HTR-8/SVneo (cell line): ENCODE data around the gene SCUBE3.

Source experiments
- DNase-seq: peaks from one replicate; pipeline ENCODE4 v3.0.0; 2011; ENCODE audit warnings: low spot score, mixed read lengths; ENCODE audit not compliant: insufficient read length
- FAIRE-seq: peaks from 2 replicates; lab custom pipeline; 2011; peaks lifted over from hg19 to GRCh38; lab: Jason Lieb, UNC

The SCUBE3 gene

DNA sequence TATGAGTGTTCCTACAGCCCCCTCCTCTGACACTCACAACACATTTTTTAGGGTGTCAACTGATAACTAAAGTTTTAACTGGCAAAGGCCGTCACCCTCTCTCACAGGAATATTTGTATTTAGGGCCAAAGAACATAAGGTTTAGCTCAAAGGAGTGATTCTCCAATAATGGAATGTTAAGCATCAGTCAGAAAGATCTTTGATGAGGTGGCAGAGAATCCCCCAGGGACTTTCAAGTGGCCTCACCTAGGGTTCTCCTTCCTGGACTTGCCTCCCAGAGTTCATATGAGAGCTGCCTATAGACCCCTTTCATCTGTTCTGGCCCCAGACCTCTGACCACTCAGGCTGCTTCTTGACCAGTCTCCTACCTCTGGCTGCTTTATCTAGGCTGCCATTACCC is 7.4 kb upstream of the SCUBE3 start:
- no peak for DNase-seq
- FAIRE-seq: no peak

DNA sequence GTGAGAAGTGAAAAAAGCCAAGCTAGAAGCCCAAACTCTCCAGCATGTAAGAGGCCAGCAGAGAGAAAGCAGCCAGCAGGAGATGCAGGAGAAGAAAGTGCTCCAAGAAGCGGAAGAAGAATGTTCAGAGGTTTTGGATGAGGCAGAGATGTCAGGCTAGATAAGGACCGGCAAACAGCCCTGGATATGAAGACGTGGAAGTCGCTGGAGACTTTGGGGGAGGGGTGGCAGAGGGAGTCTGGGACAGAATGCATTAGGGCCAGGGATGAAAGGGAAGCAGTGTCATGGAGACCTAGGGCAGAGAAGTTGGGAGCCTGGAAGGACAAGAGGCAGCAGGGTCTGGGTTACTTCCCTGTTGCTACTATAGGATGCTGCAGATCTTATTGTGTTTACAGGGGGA is 5.3 kb upstream of the SCUBE3 start:
- no peak for FAIRE-seq
- no peak for DNase-seq

DNA sequence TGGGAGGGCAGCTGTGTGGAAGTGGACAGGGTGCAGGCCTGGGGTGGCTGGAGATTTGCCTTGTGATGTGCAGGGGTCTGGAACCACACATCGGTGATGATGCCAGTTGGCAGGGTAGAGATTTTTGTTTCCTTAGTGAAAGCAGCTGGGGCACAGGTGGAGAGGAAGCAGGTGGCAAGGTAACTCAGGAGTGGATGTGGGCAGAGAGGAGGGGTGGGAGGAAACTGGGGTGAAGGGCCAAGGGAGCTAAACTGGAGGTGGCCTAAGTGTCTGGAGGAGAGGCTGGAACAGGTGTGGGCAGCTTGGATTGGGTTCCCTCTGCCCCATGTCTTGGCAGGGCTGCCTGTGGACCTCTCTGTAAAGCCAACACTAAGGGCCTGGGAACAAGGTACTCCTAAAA is 4.7 kb upstream of the SCUBE3 start:
- FAIRE-seq: no peak
- DNase-seq: no peak

DNA sequence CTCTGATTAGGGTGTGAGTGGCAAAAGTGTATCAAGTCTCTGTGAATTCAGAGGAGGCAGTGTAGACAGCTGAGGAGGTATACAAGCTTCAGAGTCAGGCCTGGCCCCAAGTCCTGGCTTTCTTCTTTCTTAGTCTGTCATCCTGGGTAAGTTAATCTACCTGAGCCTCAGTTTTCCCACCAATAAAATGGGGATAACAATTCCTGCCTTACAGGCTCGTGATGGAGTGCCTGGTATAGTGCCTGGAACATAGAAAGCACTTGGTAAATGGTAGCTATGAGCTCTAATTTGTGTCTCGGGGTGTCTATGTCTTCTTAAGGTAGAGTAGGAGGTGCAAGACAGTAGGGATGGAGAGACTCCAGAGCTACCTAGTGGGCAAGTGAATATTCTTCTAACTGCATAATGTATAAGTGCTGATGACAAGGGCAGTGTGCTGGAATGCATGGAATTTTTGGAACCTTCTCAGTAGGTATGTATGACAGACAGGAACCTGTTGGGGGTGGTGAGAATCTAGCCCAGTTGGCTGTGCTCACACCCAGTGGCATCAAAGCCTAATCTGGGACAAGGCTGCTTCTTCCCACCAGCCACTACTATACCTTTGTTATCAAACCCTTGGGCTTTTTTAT is 4.0 kb upstream of the SCUBE3 start:
- no peak for DNase-seq
- FAIRE-seq: no peak

DNA sequence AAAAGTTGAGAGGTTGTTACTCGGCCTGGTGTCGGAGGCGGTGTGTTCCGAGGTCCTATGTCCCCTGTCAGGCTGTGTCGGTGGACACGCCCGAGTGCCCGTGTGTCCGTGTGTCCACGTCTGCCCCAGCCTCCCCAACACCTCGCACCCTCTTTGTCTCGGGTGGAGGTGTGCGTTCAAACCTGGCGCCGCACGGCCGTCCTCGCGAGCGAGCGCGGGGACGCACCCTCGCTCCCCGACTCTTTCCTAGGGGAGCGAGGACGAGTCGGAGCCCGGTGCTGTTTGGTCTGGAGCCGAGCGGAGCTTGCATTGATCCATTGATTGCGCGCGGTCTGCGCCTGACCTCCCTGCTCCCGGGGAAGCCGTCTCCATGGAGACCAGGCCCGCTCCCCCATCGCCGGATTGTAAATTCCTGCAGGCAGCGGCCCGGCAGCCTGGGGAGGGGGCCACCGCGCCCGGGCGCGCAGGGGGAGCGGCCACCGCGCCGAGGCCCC is 411 bp upstream of the SCUBE3 start:
- FAIRE-seq: no peak
- DNase-seq: no peak

DNA sequence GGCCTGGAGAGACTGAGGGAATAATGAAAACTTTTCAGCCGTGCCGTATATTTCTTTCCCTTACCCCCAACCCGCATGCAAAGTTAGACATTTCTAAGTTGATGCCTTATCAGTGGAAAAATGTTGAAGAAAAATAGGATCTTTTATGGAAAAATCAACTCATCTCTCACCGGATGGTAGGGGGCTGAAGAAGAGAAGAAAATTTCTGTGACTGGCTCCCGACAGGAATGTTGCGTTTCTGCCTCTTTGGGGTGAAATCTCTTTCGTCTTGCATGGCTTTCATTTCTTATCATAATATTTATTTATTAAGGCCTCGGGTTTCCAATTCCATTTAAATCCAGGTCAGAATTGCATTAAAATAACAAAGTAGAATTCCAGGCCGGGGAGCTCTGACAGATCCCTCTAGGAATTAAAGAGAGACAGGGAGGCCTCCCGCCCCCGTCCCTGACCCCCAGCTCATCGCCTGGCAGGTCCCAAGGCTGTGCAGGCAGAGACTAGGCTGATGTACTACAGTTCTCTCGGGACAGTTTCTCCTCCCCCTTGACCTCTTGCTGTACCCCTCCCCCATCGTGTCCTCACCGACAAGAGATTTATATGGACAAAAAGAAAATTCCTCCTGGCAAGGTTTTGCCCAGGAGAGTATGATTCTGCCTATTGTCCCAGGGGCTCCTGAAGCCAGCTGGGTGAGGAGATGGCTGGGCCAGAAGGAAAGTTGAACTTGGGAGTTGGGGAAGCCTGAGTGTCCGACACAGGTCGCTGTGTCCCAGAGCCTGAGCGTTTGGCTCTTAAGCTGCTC is 1.3 kb downstream of the SCUBE3 start:
- no peak for DNase-seq
- FAIRE-seq: no peak

DNA sequence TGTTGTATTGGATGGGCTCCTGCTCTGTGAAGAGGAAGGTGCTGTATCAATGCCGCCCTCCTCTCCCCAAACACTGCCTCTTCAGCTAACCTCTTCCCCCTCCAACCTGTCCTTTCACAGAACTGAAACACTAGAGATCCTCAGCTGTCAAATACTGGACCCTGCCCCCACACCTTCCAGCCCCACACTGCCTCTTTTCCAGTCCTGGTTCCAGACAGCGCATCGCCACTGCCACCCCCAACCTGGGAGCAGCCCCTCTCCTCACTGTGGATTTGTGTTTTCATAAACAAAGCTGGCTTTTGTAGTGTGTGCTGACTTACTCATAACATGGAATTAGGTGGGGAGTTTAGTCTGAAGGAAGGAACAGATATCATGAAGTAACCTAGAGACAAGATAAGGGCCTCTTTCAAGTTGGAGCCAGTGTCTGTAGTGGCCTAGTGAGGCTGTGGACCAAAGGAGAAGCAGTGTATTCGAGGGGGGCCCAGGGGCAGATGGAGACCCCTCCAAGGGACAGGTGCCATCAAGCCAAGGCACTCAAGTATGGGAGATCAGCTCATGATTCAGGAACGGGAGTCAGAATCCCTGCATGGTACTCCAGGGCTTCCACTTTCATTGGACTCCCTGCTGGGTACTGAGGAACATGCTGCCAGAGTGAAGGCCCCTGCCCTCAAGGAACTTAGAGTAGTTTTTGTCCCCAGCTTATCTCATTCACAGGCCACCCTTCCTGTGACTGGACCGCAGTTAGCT is 2.1 kb downstream of the SCUBE3 start:
- FAIRE-seq (peak; percentile 58), DNase-seq (no peak)

DNA sequence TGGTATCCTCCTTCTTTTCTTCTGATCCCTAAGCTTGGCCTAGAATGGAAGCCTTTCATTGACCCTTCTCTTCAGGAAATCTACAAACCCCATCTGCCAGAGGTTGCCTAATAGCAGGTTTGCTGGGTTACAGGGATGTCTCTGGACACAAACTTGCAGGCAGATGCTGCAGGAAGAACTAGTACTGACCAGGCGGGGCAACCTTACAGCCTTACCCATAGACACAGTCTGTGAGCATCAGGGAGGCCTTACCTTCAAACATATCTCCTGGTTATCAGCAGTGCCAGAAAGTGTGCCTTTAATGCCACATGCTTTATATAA is 2.6 kb downstream of the SCUBE3 start:
- FAIRE-seq (no peak), DNase-seq (no peak)

DNA sequence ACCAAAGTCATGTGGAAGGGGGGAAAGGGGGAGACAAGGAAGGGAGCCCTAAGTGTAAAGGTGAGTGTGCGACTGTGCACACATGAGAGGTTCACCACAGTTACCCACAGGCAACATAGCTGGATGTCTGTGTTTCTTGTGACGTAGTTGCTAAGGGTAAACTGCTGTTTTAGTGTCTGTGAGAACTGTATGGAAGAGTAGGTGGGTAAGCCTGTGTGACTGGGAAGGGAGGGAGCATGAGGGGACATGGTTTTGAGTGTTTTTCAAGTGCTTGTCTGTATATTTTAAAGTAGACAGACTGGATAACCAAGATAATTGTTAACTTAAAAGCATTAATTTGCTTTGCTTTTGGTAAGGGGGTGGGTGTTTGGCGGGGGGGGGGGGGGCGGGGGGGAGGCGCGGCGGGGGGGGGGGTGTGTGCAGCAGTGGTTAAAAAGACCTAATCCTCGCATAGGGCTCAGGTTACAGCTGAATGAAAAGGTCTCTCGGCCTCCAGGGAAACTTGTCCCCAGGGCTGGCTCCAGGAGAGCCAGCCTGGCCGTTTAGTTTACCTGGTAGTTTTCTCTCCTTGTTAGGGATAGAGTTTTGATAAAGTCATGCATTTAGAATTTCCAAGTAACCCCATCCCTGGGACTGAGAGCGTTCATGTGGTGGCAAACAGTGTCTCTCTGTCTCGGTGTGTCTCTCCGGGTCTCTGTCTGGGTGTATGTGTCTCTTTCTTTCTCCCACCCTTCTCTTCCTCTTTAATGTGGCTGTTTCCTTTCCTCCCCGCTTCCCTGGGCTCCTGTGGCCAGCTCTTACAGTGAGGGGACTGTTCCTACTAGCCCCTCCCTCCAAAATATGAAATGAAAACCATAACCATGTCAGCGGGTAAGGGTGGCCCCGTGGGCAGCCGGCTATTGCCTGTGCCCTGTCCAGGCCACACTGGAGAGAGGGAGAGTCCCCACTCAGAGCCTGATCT is 3.4 kb downstream of the SCUBE3 start:
- DNase-seq: no peak

DNA sequence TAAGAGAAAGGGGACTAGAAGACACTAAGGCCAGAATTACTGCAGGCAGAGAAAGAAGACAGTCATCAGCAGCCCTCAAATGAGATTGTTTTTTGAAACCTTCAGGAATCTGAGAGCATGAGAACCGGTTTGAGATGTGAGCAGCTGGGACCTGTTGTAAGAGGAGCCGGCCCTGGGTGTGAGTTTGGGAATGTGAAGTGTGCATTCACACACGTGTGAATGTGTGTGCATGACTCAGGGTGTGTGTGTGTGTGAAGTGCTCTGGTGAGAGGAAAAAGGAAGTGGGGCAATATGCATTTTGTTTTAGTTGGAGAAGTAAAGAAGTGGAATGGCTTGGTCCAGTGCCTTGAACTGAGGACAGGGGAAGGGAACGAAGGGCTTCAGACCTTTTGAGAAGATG is 4.3 kb downstream of the SCUBE3 start:
- FAIRE-seq (peak; percentile 23), DNase-seq (no peak)

More for the DNA sequence above, 3.4 kb downstream of the SCUBE3 start:
- FAIRE-seq: peak; percentile 40

DNA sequence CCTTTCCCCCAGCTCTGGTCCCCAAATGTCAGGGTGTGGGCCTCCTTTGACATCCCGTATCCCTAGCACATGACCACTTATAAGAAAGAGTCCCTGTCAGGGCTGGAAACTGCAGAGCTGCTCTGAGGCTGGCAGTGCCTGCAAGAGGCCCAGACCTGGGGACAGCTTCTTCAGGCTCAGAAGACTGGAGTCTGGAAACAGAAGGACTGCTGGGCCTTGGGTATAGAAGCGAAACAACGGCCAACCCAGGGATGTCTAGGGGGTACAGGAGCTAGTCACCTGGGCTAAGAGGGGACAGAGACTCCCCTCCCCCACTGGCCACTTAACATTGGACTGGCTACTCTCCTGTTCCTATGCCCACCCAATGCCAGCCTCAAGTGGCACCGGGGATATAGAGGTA is 4.7 kb downstream of the SCUBE3 start:
- DNase-seq (no peak), FAIRE-seq (no peak)

DNA sequence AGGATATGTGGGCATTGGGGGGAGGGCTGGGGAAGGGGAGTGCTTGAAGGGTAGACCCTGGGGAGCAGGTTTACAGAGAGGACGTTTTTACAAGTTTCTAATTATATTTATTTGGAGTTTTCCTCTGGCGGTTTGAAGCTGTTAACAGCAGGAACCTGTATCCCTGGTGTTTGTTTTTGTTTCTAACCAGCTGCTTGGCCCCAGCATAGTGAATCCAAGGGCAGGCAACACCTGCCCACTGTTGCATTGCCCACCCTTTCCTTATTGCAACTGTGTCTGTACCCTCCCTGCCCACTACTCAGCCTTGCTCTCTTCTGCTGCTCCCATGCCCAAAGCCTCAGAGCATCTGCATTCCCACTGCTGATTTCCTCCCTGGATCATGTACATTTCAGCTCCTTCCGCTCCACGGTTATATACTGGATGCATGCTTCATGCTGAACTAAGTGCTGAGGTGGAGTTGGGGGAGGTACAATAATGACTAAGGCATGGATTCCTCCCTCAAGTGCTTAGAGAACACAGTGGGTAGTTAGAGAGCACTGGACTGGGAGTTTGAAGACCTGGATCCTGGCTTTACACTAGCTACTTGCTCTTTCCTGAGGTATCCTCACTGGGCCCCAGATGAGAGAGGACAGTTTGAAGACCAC is 6.0 kb downstream of the SCUBE3 start:
- FAIRE-seq: no peak
- DNase-seq: no peak

DNA sequence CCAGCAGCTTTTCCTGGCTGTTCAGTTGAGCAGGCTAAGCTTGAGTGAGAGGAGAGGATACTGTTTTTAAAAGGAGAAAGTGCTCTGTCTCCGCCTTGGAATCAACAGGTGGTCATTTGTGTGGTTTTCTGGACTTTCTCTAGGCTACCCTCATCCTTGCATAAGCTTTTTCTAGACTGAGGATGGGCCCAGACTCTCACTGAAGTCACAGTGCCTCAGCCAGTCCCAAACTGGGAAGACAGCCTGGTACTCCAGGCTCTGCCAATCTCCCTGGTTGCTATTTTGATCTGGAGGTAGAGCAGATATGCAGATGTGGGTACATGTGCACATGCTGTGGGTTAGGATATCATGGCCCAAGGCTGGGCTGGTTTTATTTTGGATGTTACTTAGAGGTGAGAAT is 7.0 kb downstream of the SCUBE3 start:
- FAIRE-seq: no peak
- DNase-seq: no peak

DNA sequence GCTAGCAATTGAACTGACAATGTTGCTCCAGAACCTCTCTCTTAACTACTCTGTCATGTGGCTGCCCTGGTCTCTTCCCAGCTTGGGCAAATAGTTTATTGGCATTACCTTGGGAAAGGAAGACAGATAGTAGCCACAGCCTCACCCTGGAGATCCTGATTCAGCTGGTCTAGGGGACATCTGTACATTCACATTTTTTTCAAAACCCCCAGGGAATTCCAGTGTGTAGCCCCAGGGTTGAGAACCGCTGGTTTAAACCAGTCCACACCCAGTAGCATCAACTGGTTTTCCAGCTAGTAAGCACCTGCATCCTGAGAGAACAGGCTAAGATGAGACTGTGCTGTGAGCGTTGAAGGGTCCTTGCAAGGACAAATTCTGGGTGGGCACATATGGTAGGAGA is 9.6 kb downstream of the SCUBE3 start:
- DNase-seq (no peak), FAIRE-seq (no peak)

DNA sequence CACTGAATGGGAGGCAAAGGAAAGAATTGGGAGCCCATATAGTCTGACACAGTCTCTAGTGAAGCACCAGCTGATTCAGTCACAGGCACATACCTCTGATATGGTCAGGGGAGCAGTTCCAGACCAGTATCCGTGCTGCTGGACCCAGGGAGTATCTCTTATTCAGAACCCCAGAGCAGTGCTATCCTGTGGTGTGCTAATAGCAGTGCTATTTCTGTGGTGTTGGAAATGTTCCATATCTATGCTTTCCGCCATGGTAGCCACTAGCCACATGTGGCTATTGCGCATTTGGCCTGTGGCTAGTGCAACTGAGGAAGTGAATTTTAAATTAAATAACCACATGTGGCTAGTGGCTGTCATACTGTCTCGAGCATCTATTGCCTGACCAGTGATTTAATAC is 11.0 kb downstream of the SCUBE3 start:
- no peak for FAIRE-seq
- DNase-seq: no peak

DNA sequence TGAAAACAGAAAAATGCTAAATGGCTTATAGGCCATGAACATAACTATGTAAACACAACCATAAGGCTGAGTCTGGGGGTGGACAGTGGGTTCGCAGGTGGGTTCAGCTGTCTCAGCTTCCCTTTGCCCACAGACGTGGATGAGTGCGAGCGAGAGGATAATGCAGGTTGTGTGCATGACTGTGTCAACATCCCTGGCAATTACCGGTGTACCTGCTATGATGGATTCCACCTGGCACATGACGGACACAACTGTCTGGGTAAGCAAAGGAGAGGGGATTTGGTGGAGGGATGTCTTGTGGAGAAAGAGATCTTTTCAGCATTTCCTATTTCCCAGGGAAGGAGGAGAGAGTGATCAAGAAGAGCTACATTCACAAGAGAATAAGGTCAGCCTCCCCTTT is 14.7 kb downstream of the SCUBE3 start:
- no peak for FAIRE-seq
- DNase-seq: no peak

DNA sequence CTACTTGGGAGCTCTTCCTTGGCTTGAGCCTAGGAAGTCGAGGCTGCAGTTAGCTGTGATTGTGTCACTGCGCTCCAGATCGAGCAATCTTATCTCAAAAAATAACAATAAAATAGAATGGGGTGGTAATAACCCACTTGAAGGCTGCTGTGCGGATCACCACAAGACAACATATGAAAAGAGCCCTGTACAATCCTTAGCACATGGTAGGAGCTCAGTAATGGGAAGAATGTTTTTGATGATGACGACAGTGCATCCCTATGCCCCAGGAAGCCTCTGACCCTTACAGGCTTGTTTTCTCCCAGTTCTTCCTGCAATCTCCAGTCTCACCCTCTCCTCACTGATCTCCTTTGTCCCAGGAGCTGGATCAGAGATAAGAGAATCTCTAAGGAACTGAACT is 15.5 kb downstream of the SCUBE3 start:
- no peak for DNase-seq
- no peak for FAIRE-seq

DNA sequence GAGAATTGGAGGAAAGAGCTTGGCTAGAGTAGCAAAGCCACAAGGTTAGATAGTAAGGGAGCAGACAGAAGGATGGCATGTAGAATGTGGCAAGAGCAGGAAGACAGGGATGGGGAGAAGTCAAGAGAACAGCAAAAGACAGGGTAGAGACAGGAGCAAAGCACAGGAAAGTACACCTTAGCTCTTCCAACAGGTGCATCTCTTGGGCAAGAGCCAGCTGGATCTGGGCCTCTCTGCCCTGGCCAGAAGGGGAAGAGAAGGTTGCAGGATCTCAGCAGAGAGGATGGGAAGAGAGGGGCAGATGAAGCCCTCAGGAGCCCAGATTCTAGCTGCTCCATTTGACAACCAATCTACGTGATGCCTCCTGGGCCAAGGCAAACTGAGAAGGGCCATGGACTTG is 16.7 kb downstream of the SCUBE3 start:
- FAIRE-seq: no peak
- DNase-seq: no peak

DNA sequence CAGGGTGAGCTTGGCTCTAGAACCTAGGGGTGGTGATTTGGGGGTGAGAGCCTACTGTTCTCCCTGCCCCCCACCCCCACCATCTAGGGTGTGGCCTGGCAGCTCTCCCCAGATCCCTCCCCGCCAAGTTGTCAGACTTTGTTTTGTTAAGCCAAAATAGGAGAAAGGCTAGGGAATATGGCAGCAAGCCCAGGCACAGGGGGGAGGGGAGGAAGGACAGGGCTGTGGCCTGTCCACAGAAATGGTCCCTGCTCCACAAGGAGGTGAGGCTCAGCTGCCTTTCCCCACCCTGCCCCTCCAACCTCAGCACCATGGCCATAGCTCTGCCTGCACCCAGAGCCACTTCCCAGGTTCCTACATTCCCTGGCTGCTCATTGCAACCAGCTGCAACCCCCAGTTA is 17.2 kb downstream of the SCUBE3 start:
- FAIRE-seq (no peak), DNase-seq (no peak)

DNA sequence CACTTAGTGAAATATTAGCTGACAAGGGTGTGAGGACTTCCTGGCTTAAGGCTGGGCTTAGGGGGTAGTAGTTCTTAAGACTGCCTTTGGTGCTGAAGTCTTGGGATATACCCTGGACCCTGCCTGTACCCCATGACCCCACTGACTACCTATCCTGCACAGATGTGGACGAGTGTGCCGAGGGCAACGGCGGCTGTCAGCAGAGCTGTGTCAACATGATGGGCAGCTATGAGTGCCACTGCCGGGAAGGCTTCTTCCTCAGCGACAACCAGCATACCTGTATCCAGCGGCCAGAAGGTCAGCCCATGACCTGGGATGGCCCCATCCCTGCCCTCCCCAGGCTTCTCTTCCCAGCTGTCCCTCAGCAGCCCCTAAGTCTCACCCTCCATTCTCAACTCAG is 17.8 kb downstream of the SCUBE3 start:
- DNase-seq (no peak), FAIRE-seq (no peak)
